IPS-NIHi11 (cell line): ENCODE measurements around the gene KLF16.

Experiments
- DNase-seq: peaks from one replicate; pipeline ENCODE4 v3.0.0; 2012; ENCODE audit warnings: mixed read lengths, low spot score

The KLF16 gene

GRCh38 chr19:1840541-1841115 lies 22.8 kb downstream of the KLF16 start:
- no peak for DNase-seq

GRCh38 chr19:1839658-1840540 lies 23.5 kb downstream of the KLF16 start:
- DNase-seq, result no peak

GRCh38 chr19:1837625-1838105 lies 25.7 kb downstream of the KLF16 start:
- peak; percentile 98 for DNase-seq

- no peak for DNase-seq
These were observed 26.2 kb downstream of the KLF16 start for GRCh38 chr19:1837222-1837565.

- DNase-seq, result no peak
These were observed 26.7 kb downstream of the KLF16 start for GRCh38 chr19:1836458-1837221.

GRCh38 chr19:1833540-1833939 lies 29.8 kb downstream of the KLF16 start:
- no peak for DNase-seq

GRCh38 chr19:1832046-1832663 lies 31.2 kb downstream of the KLF16 start:
- no peak for DNase-seq

- no peak for DNase-seq
These were observed 32.4 kb downstream of the KLF16 start for GRCh38 chr19:1830978-1831377.

- DNase-seq, result no peak
These were observed 32.8 kb downstream of the KLF16 start for GRCh38 chr19:1830568-1830967.

- no peak for DNase-seq
These were observed 33.4 kb downstream of the KLF16 start for GRCh38 chr19:1829958-1830357.

GRCh38 chr19:1828279-1829238 lies 34.8 kb downstream of the KLF16 start:
- DNase-seq, result no peak

- DNase-seq, result no peak
These were observed 35.7 kb downstream of the KLF16 start for GRCh38 chr19:1827566-1828278.

GRCh38 chr19:1826557-1827521 lies 36.5 kb downstream of the KLF16 start:
- peak; percentile 79 for DNase-seq

- DNase-seq, result peak; percentile 98
These were observed 37.3 kb downstream of the KLF16 start for GRCh38 chr19:1825909-1826556.

GRCh38 chr19:1824252-1824622 lies 39.1 kb downstream of the KLF16 start:
- DNase-seq, result no peak

GRCh38 chr19:1823539-1824251 lies 39.7 kb downstream of the KLF16 start:
- no peak for DNase-seq

GRCh38 chr19:1823020-1823419 lies 40.4 kb downstream of the KLF16 start:
- DNase-seq, result no peak

GRCh38 chr19:1822210-1822609 lies 41.2 kb downstream of the KLF16 start:
- no peak for DNase-seq
